Upper lobe of left lung (tissue), 4 donors: Measurements from ENCODE around the gene FHL3.

Experiments
- POLR2A ChIP-seq, 4 donors: fragments of 450-650 bp; IDR thresholded peaks; one replicate each; pipeline ENCODE4 v1.5.1; 2016 to 2017; ENCODE audit warnings: antibody characterized with exemption in 4 of 4, mild to moderate bottlenecking in 2 of 4
- POLR2AphosphoS5 ChIP-seq, 2 donors: sonication (generic); formaldehyde crosslinking; IDR thresholded peaks; one replicate each; pipeline ENCODE4 v1.5.1; 2017; ENCODE audit warnings: antibody characterized with exemption in 2 of 2
- TF ChIP-seq, protein P1 (sequence below), 6 experiments: fragments of 450-650 bp in 4 of 6; fragments of 200-600 bp in 2 of 6; sonication (generic) in 2 of 6; IDR thresholded peaks; one replicate each; pipeline ENCODE4 v1.5.1; 2016 to 2019; ENCODE audit warnings: antibody characterized with exemption in 6 of 6

DNA sequence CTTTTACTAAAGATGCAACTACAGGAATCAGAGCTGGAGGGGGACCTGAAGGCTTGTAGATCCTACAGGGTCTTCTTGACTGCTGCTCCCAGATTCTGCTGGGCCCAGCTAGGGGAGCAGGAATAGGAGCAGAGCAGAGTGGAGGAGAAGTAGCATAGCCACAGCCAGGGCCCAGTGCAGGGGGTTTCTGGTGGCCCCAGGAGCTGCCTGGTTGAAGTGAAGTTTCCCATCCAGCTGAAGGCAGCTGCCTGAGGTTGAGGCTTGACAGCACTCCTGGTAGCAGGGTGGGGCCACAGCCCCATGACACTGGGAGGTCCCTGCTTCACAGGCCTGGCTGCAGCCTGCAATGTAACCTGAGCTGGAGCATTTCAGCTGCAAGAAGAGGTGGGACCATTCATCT lies 56.5 kb downstream of the FHL3 start:
- TF ChIP-seq, protein P1, sequence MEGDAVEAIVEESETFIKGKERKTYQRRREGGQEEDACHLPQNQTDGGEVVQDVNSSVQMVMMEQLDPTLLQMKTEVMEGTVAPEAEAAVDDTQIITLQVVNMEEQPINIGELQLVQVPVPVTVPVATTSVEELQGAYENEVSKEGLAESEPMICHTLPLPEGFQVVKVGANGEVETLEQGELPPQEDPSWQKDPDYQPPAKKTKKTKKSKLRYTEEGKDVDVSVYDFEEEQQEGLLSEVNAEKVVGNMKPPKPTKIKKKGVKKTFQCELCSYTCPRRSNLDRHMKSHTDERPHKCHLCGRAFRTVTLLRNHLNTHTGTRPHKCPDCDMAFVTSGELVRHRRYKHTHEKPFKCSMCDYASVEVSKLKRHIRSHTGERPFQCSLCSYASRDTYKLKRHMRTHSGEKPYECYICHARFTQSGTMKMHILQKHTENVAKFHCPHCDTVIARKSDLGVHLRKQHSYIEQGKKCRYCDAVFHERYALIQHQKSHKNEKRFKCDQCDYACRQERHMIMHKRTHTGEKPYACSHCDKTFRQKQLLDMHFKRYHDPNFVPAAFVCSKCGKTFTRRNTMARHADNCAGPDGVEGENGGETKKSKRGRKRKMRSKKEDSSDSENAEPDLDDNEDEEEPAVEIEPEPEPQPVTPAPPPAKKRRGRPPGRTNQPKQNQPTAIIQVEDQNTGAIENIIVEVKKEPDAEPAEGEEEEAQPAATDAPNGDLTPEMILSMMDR (IDR thresholded peaks at IDR 0.05): no peak
- no peak for TF ChIP-seq POLR2AphosphoS5 (IDR thresholded peaks at IDR 0.05)
- TF ChIP-seq POLR2A (IDR thresholded peaks at IDR 0.05): no peak
